K562 (cell line): ENCODE measurements around the gene RSPH9.

Experiments used
- ATF2 ChIP-seq: sonication (generic); formaldehyde crosslinking; IDR thresholded peaks from 2 replicates; pipeline ENCODE4 v1.8.1; 2022; ENCODE audit warnings: missing genetic modification reagents
- BHLHE40 ChIP-seq: IDR thresholded peaks from 2 replicates; pipeline ENCODE4 v1.6.1; 2011; ENCODE audit warnings: low read length, improper control_type of control experiment
- CBFA2T2 ChIP-seq: fragments of 450-650 bp; conservative IDR thresholded peaks from 2 replicates; pipeline ENCODE4 v1.6.1; 2017; ENCODE audit warnings: mild to moderate bottlenecking
- CBX2 ChIP-seq: fragments of 200-600 bp; sonication (generic); IDR thresholded peaks from one replicate; pipeline ENCODE4 v1.6.1; 2012; ENCODE audit warnings: mild to moderate bottlenecking, low read length, inconsistent platforms; ENCODE audit not compliant: insufficient read depth, poor library complexity, severe bottlenecking
- CCNT2 ChIP-seq: IDR thresholded peaks from 2 replicates; pipeline ENCODE4 v1.6.1; 2011; ENCODE audit warnings: borderline replicate concordance, low read depth, mild to moderate bottlenecking, moderate library complexity, mixed read lengths, low read length; ENCODE audit not compliant: insufficient read length; ENCODE audit errors: extremely low read depth
- CTCF ChIP-seq, 3 experiments: IDR thresholded peaks in 2 of 3; conservative IDR thresholded peaks in 1 of 3; 2 replicates each; pipeline ENCODE4 v1.5.1; 2011 to 2012; ENCODE audit warnings: low read length in 3 of 3, mild to moderate bottlenecking in 3 of 3, control low read depth in 2 of 3, improper control_type of control experiment in 1 of 3, inconsistent platforms in 1 of 3, low read depth in 1 of 3, mixed read lengths in 1 of 3, moderate library complexity in 1 of 3; ENCODE audit not compliant: insufficient read depth in 2 of 3
- EP300 ChIP-seq: IDR thresholded peaks from 2 replicates; pipeline ENCODE4 v1.6.1; 2012; ENCODE audit warnings: low read length, improper control_type of control experiment
- FOXM1 ChIP-seq, 2 experiments: fragments of 450-650 bp in 1 of 2; sonication (generic) in 1 of 2; formaldehyde crosslinking in 1 of 2; IDR thresholded peaks; 2 replicates each; pipeline versions ENCODE4 v1.6.1 to v1.9.0; 2017 to 2022; ENCODE audit warnings: low read depth in 2 of 2, mild to moderate bottlenecking in 2 of 2, missing genetic modification reagents in 1 of 2, moderate library complexity in 1 of 2
- GABPA ChIP-seq: fragments of 200-800 bp; sonication (Bioruptor generic); conservative IDR thresholded peaks from 2 replicates; pipeline ENCODE4 v1.6.1; 2016; ENCODE audit warnings: low read depth, missing genetic modification characterization, missing compliant biosample characterization
- MAX ChIP-seq: sonication (generic); formaldehyde crosslinking; IDR thresholded peaks from 2 replicates; pipeline ENCODE4 v1.9.0; 2022; ENCODE audit warnings: mild to moderate bottlenecking, missing genetic modification reagents
- PATZ1 ChIP-seq: fragments of 250-450 bp; sonication (Bioruptor Pico); IDR thresholded peaks from 2 replicates; pipeline ENCODE4 v1.5.0; 2020; ENCODE audit warnings: mild to moderate bottlenecking, borderline replicate concordance
- RAD21 ChIP-seq, 2 experiments: fragments of 250-450 bp in 1 of 2; fragments of 450-650 bp in 1 of 2; sonication (Bioruptor Pico) in 1 of 2; formaldehyde crosslinking in 1 of 2; IDR thresholded peaks in 1 of 2; conservative IDR thresholded peaks in 1 of 2; 2 replicates each; pipeline versions ENCODE4 v1.4.0 to v1.8.0; 2020 to 2022; ENCODE audit warnings: mild to moderate bottlenecking in 2 of 2, moderate library complexity in 1 of 2
- RAD51 ChIP-seq: fragments of 450-650 bp; IDR thresholded peaks from 2 replicates; pipeline ENCODE4 v1.7.1; 2016; ENCODE audit warnings: low read depth, mild to moderate bottlenecking, borderline replicate concordance
- ZNF24 ChIP-seq: fragments of 450-650 bp; IDR thresholded peaks from 2 replicates; pipeline ENCODE4 v1.6.1; 2016

GRCh38 chr6:43671801-43672690 lies 27.2 kb downstream of the RSPH9 start:
- no peak for TF ChIP-seq RAD21 (CRISPR knock-in tag; conservative IDR thresholded peaks at IDR 0.05 in 1 of 2, IDR thresholded peaks at IDR 0.05 in 1 of 2)
- TF ChIP-seq MAX (CRISPR knock-in tag), result no peak
- TF ChIP-seq CBX2, result no peak
- no peak for TF ChIP-seq RAD51
- no peak for TF ChIP-seq ZNF24
- TF ChIP-seq PATZ1 (CRISPR knock-in tag), result no peak
- TF ChIP-seq CCNT2, result no peak
- TF ChIP-seq FOXM1 (IDR thresholded peaks at IDR 0.05; ENCODE audit: low read depth), result no peak
- TF ChIP-seq FOXM1 (CRISPR knock-in tag; IDR thresholded peaks at IDR 0.05; ENCODE audit: low read depth), result no peak
- TF ChIP-seq GABPA (tag), result no peak
- TF ChIP-seq BHLHE40, result no peak
- TF ChIP-seq EP300, result no peak
- TF ChIP-seq CBFA2T2, result no peak
- no peak for TF ChIP-seq ATF2 (CRISPR knock-in tag)
- no peak for TF ChIP-seq CTCF (IDR thresholded peaks at IDR 0.05 in 2 of 3, conservative IDR thresholded peaks at IDR 0.05 in 1 of 3; ENCODE audit: insufficient read depth in 2 of 3, low read depth in 1 of 3, low read length in 3 of 3)
